ENCODE measurements around the gene DPEP1.
A peak's percentile ranks its signal among the peaks of the same experiment; 100 is the strongest.

GRCh38 chr16:89643769-89644300 is 30.4 kb downstream of the DPEP1 start:
- no peak for TF ChIP-seq MYC (IDR thresholded peaks at IDR 0.05; ENCODE audit: low read depth, low read length)
- TF ChIP-seq CTCF (IDR thresholded peaks at IDR 0.05; ENCODE audit: extremely low read depth in 1 of 2, insufficient read depth in 1 of 2, low read depth in 1 of 2, low read length in 2 of 2) = no peak
- TF ChIP-seq POLR2A (IDR thresholded peaks at IDR 0.05; ENCODE audit: low read depth, low read length) = no peak
- TF ChIP-seq POLR2AphosphoS5 (IDR thresholded peaks at IDR 0.05; ENCODE audit: insufficient read depth, low read depth, low read length) = peak; percentile 19
- TF ChIP-seq EZH2 (IDR thresholded peaks at IDR 0.05; ENCODE audit: borderline replicate concordance, low read depth, low read length, severe bottlenecking) = no peak
- TF ChIP-seq MAX (IDR thresholded peaks at IDR 0.05; ENCODE audit: insufficient read depth, insufficient read length) = no peak

Measured in endothelial cell of umbilical vein (primary cell).